ENCODE data around the gene LEMD1. TPM values are rescaled to one million over a fixed set of nuclear protein-coding genes. Genes with fewer than 3 reads are reported as not detected.

Gene LEMD1
- total RNA-seq, 1 experiment from 2014 or later: not detected

GRCh38 chr1:205458777-205459566 lies 37.1 kb upstream of the LEMD1 start:
- TF ChIP-seq REST (IDR thresholded peaks at IDR 0.05; ENCODE audit: insufficient read depth in 1 of 2, low read depth in 2 of 2, low read length in 1 of 2) (peak; percentile 96), SIN3A (IDR thresholded peaks at IDR 0.05; ENCODE audit: borderline replicate concordance, insufficient read depth, low read depth, low read length) (no peak)
- POLR2A ChIA-PET: no interaction called here
- CTCF ChIA-PET: no interaction called here
- intact Hi-C loops (cut with micrococcal nuclease; ENCODE audit: unreplicated experiment) (no loop called here), in situ Hi-C loops (cut with HindIII; ENCODE audit: low pct_unique_long_range_greater_than_20kb, low sequenced_read_pairs) (no loop called here)
- H3K4me1 ChIP-seq (ENCODE audit: control insufficient read depth, insufficient read depth, low read length): no peaks in the 10 kb centered on the region
- no peak for DNase-seq (ENCODE audit: low read depth, low spot score)
- H3K27me3 ChIP-seq (ENCODE audit: control insufficient read depth, insufficient read depth, low read length): peaks cover 31% of the 10 kb centered on the region
- 0 out of 2 replicates have a peak, but pooled peaks have one; percentile 42 for ATAC-seq
- H3K9me3 ChIP-seq (ENCODE audit: control insufficient read depth, insufficient read depth, low read depth, low read length): no peaks in the 10 kb centered on the region
- no peak overlapping the region for H3K4me3 ChIP-seq (ENCODE audit: low read depth in 2 of 2, low read length in 2 of 2)
- BruUV-seq (replicated peaks): no TSS peak
- no peak overlapping the region for H3K27ac ChIP-seq (ENCODE audit: low read length)
- H3K36me3 ChIP-seq (ENCODE audit: control insufficient read depth, insufficient read depth, low read length): no peaks in the 10 kb centered on the region

- ATAC-seq (peak; percentile 75), DNase-seq (ENCODE audit: low read depth, low spot score) (no peak)
- Histone ChIP-seq H3K36me3 (ENCODE audit: control insufficient read depth, insufficient read depth, low read length) (no peaks in the 10 kb centered on the region), H3K9me3 (ENCODE audit: control insufficient read depth, insufficient read depth, low read depth, low read length) (no peaks in the 10 kb centered on the region), H3K27me3 (ENCODE audit: control insufficient read depth, insufficient read depth, low read length) (peaks cover 31% of the 10 kb centered on the region), H3K4me3 (ENCODE audit: low read depth in 2 of 2, low read length in 2 of 2) (peak overlapping the region; percentile 32 to 44), H3K27ac (ENCODE audit: low read length) (no peak overlapping the region), H3K4me1 (ENCODE audit: control insufficient read depth, insufficient read depth, low read length) (no peaks in the 10 kb centered on the region; the same call in 1 of the 2 replicates)
- in situ Hi-C loops (cut with HindIII; ENCODE audit: low pct_unique_long_range_greater_than_20kb, low sequenced_read_pairs): no loop called here
- ChIA-PET CTCF (interaction anchor here (0.6 to 0.7 kb wide), 3 partner anchors 16 to 1836 kb away, joined by 5 to 11 read pairs (median 8); no protein-coding TSS in a partner anchor), POLR2A (interaction anchor here (0.7 to 1.7 kb wide), 2 partner anchors 9 to 38 kb away, joined by 4 to 7 read pairs; no protein-coding TSS in a partner anchor)
- no TSS peak for BruUV-seq (replicated peaks)
- intact Hi-C loops (cut with micrococcal nuclease; ENCODE audit: unreplicated experiment): no loop called here
- TF ChIP-seq SIN3A (IDR thresholded peaks at IDR 0.05; ENCODE audit: borderline replicate concordance, insufficient read depth, low read depth, low read length) (no peak), REST (IDR thresholded peaks at IDR 0.05; ENCODE audit: insufficient read depth in 1 of 2, low read depth in 2 of 2, low read length in 1 of 2) (peak in 1 of 2 experiments; percentile 27; a peak in 1 of 4 replicates), CTCF (IDR thresholded peaks at IDR 0.05) (no peak), POLR2AphosphoS5 (IDR thresholded peaks at IDR 0.05; ENCODE audit: low read depth, low read length) (no peak), TCF7L2 (IDR thresholded peaks at IDR 0.05; ENCODE audit: low read depth, low read length) (no peak)
Measured at GRCh38 chr1:205456868-205457745, 35.3 kb upstream of the LEMD1 start.
